Mesenchymal stem cell (in vitro differentiated cells and primary cell): ENCODE results near the gene RPL19. TPM values are rescaled to one million over a fixed set of nuclear protein-coding genes. Genes with fewer than 3 reads are reported as not detected.

Source experiments
- DNase-seq: peaks from one replicate; pipeline ENCODE4 v3.0.0-alpha.2; 2013
- H2AFZ ChIP-seq: one replicate; pipeline ENCODE4 v1.6.1; 2013; ENCODE audit warnings: low read depth, mild to moderate bottlenecking, control low read depth, inconsistent platforms, low read length, moderate library complexity
- H2AK5ac ChIP-seq: 2 replicates; pipeline ENCODE4 v1.6.1; 2013; ENCODE audit warnings: low read length, moderate library complexity, mild to moderate bottlenecking, inconsistent platforms; ENCODE audit not compliant: severe bottlenecking
- H2BK120ac ChIP-seq: one replicate; pipeline ENCODE4 v1.6.1; 2013; ENCODE audit warnings: low read depth, mild to moderate bottlenecking, inconsistent platforms, low read length, moderate library complexity
- H2BK12ac ChIP-seq, 2 experiments: one replicate each; pipeline ENCODE4 v1.6.1; 2013; ENCODE audit warnings: inconsistent platforms in 2 of 2, low read length in 2 of 2, mild to moderate bottlenecking in 2 of 2, moderate library complexity in 2 of 2, control low read depth in 1 of 2
- H2BK15ac ChIP-seq: one replicate; pipeline ENCODE4 v1.6.1; 2013; ENCODE audit warnings: mild to moderate bottlenecking, low read depth, inconsistent platforms; ENCODE audit not compliant: poor library complexity, severe bottlenecking
- H2BK5ac ChIP-seq: 2 replicates; pipeline ENCODE4 v1.6.1; 2013; ENCODE audit warnings: low read depth, mild to moderate bottlenecking, low read length, control low read depth, inconsistent platforms; ENCODE audit not compliant: poor library complexity, severe bottlenecking
- H3K14ac ChIP-seq, 2 experiments: one replicate each; pipeline ENCODE4 v1.6.1; 2013; ENCODE audit warnings: inconsistent platforms in 2 of 2, low read length in 2 of 2, control low read depth in 1 of 2, mild to moderate bottlenecking in 1 of 2, moderate library complexity in 1 of 2
- H3K18ac ChIP-seq, 2 experiments: one replicate each; pipeline ENCODE4 v1.6.1; 2013; ENCODE audit warnings: inconsistent platforms in 2 of 2, low read length in 2 of 2, control low read depth in 1 of 2, low read depth in 1 of 2, mild to moderate bottlenecking in 1 of 2
- H3K23ac ChIP-seq, 2 experiments: one replicate each; pipeline ENCODE4 v1.6.1; 2013; ENCODE audit warnings: inconsistent platforms in 2 of 2, low read length in 2 of 2, mild to moderate bottlenecking in 2 of 2, moderate library complexity in 2 of 2, control low read depth in 1 of 2
- H3K27ac ChIP-seq: 2 replicates; pipeline ENCODE4 v1.5.1; 2013; ENCODE audit warnings: mild to moderate bottlenecking, moderate library complexity, low read length, control low read depth, inconsistent platforms; ENCODE audit not compliant: poor library complexity, severe bottlenecking
- H3K27me3 ChIP-seq, 2 experiments: 2 replicates each; pipeline versions ENCODE4 v1.6.1 to v1.7.0; 2013; ENCODE audit warnings: low read length in 2 of 2, mild to moderate bottlenecking in 2 of 2, moderate library complexity in 2 of 2, control low read depth in 1 of 2, inconsistent platforms in 1 of 2; ENCODE audit not compliant: control insufficient read depth in 1 of 2, insufficient read depth in 1 of 2
- H3K36me3 ChIP-seq, 2 experiments: 2 replicates each; pipeline versions ENCODE4 v1.6.1 to v1.7.0; 2013; ENCODE audit warnings: low read length in 2 of 2, control low read depth in 1 of 2, inconsistent platforms in 1 of 2, low read depth in 1 of 2, mild to moderate bottlenecking in 1 of 2; ENCODE audit not compliant: insufficient read depth in 2 of 2, control insufficient read depth in 1 of 2
- H3K4ac ChIP-seq, 2 experiments: one replicate each; pipeline ENCODE4 v1.6.1; 2013; ENCODE audit warnings: inconsistent platforms in 2 of 2, low read length in 2 of 2, mild to moderate bottlenecking in 2 of 2, moderate library complexity in 2 of 2, control low read depth in 1 of 2, low read depth in 1 of 2
- H3K4me1 ChIP-seq: 2 replicates; pipeline ENCODE4 v1.6.1; 2013; ENCODE audit warnings: low read depth, low read length, control low read depth; ENCODE audit not compliant: control insufficient read depth, insufficient read depth
- H3K4me2 ChIP-seq: 2 replicates; pipeline ENCODE4 v1.6.1; 2013; ENCODE audit warnings: low read length, mild to moderate bottlenecking, inconsistent platforms; ENCODE audit not compliant: poor library complexity, severe bottlenecking
- H3K4me3 ChIP-seq, 2 experiments: 2 replicates each; pipeline versions ENCODE4 v1.5.1 to v1.7.0; 2013; ENCODE audit warnings: low read length in 2 of 2, mild to moderate bottlenecking in 2 of 2, control low read depth in 1 of 2, low read depth in 1 of 2; ENCODE audit not compliant: insufficient read depth in 1 of 2
- H3K79me1 ChIP-seq: replicated peaks from 2 replicates; pipeline ENCODE4 v1.6.1; 2013; ENCODE audit warnings: mild to moderate bottlenecking, control low read depth, low read length, inconsistent platforms; ENCODE audit not compliant: poor library complexity, severe bottlenecking
- H3K9ac ChIP-seq: 2 replicates; pipeline ENCODE4 v1.7.0; 2013; ENCODE audit warnings: mild to moderate bottlenecking, low read length, moderate library complexity
- H3K9me3 ChIP-seq: 2 replicates; pipeline ENCODE4 v1.7.0; 2013; ENCODE audit warnings: mild to moderate bottlenecking, low read length; ENCODE audit not compliant: control insufficient read depth
- H4K8ac ChIP-seq: one replicate; pipeline ENCODE4 v1.6.1; 2013; ENCODE audit warnings: inconsistent platforms, mild to moderate bottlenecking, low read length, moderate library complexity
- H4K91ac ChIP-seq: one replicate; pipeline ENCODE4 v1.6.1; 2013; ENCODE audit warnings: mild to moderate bottlenecking, low read length, inconsistent platforms
- WGBS: methylation state at CpG from one replicate; pipeline ENCODE4 v1.1.7; 2013; ENCODE audit warnings: mixed read lengths; 5-methylcytosine and 5-hydroxymethylcytosine counted together
- polyA plus RNA-seq, 2 experiments: library from polyadenylated mRNA; stranded (reverse); fragments of 200-250 nt; gene quantifications; one replicate each; pipeline ENCODE4 v1.2.3, GENCODE V29; 2013

RPL19 gene
- polyA plus RNA-seq (2013, experiment 1 of 2) = 2,372 TPM
- polyA plus RNA-seq (2013, experiment 2 of 2) = 2,320 TPM

- WGBS = under 1% methylated on average over 49 of the region's 52 CpGs
Measured at GRCh38 chr17:39200070-39200879, at the start of gene RPL19. Gene RPL19 (plus strand): TSS chr17:39200283. CDS start chr17:39200345, 62 bp downstream.

GRCh38 chr17:39150795-39151149 is 49.3 kb upstream of the RPL19 start:
- H2AFZ ChIP-seq = no peak overlapping the region
- WGBS = 71% methylated on average over 1 of the region's 5 CpGs

More at GRCh38 chr17:39200070-39200879, at the start of gene RPL19:
- peak within 1 kb of the TSS; percentile 82 for H2AK5ac ChIP-seq
- peak within 1 kb of the TSS; percentile 76 for H3K4me2 ChIP-seq
- H4K8ac ChIP-seq = peak within 1 kb of the TSS; percentile 90
- H2BK12ac ChIP-seq = no peak within 1 kb of the TSS
- H3K23ac ChIP-seq = peak within 1 kb of the TSS in 1 of 2 experiments; percentile 53
- H3K27ac ChIP-seq = peak within 1 kb of the TSS; percentile 89
- no peaks in the 10 kb centered on the region for H3K27me3 ChIP-seq
- H3K4me1 ChIP-seq = peaks cover 16% of the 10 kb centered on the region
- peak within 1 kb of the TSS; percentile 57 to 87 for H3K4ac ChIP-seq
- H3K36me3 ChIP-seq = peaks cover 34 to 44% of the 10 kb centered on the region in 2 experiments
- H2AFZ ChIP-seq = no peak within 1 kb of the TSS
- H3K18ac ChIP-seq = peak within 1 kb of the TSS; percentile 60 to 67
- H3K79me1 ChIP-seq = peaks cover 12% of the 10 kb centered on the region
- peak within 1 kb of the TSS; percentile 81 to 93 for H3K4me3 ChIP-seq
- DNase-seq = no peak
- no peaks in the 10 kb centered on the region for H3K9me3 ChIP-seq
- peak within 1 kb of the TSS; percentile 70 for H4K91ac ChIP-seq
- peak within 1 kb of the TSS; percentile 69 for H2BK120ac ChIP-seq
- H2BK5ac ChIP-seq = peak within 1 kb of the TSS; percentile 89
- peak within 1 kb of the TSS; percentile 29 to 58 for H3K14ac ChIP-seq
- H3K9ac ChIP-seq = peak within 1 kb of the TSS; percentile 97
- H2BK15ac ChIP-seq = no peak within 1 kb of the TSS

GRCh38 chr17:39151150-39151942 is 48.7 kb upstream of the RPL19 start, which contains the start of gene PLXDC1:
Gene PLXDC1 (minus strand): TSS chr17:39151637. CDS start chr17:39151437, 200 bp downstream.
- Histone ChIP-seq H3K36me3 (no peaks in the 10 kb centered on the region), H3K79me1 (no peaks in the 10 kb centered on the region), H2BK15ac (no peak within 1 kb of the TSS), H4K8ac (peak within 1 kb of the TSS; percentile 88), H2AFZ (no peak within 1 kb of the TSS), H3K4me1 (peaks cover 20% of the 10 kb centered on the region), H2BK120ac (no peak within 1 kb of the TSS), H3K9me3 (no peaks in the 10 kb centered on the region), H3K27me3 (peaks cover 8 to 37% of the 10 kb centered on the region in 2 experiments), H3K27ac (no peak within 1 kb of the TSS), H4K91ac (peak within 1 kb of the TSS; percentile 62), H3K18ac (peak within 1 kb of the TSS; percentile 60 to 63), H3K14ac (peak within 1 kb of the TSS in 1 of 2 experiments; percentile 7), H3K9ac (peak within 1 kb of the TSS; percentile 76), H3K4ac (no peak within 1 kb of the TSS), H2BK12ac (peak within 1 kb of the TSS in 1 of 2 experiments; percentile 90), H3K4me2 (peak within 1 kb of the TSS; percentile 94), H2AK5ac (no peak within 1 kb of the TSS), H3K23ac (no peak within 1 kb of the TSS), H3K4me3 (peak within 1 kb of the TSS; percentile 51 to 91), H2BK5ac (no peak within 1 kb of the TSS)
- 3% methylated on average over 29 of the region's 68 CpGs for WGBS
- DNase-seq = no peak

More at GRCh38 chr17:39150795-39151149, 49.3 kb upstream of the RPL19 start:
- H2BK120ac ChIP-seq = no peak overlapping the region
- no peak overlapping the region for H2BK5ac ChIP-seq
- no peak overlapping the region for H3K18ac ChIP-seq
- no peak overlapping the region for H4K8ac ChIP-seq
- no peak overlapping the region for H2AK5ac ChIP-seq
- no peak overlapping the region for H3K4ac ChIP-seq
- peak overlapping the region; percentile 51 to 83 for H3K4me3 ChIP-seq
- H2BK15ac ChIP-seq = no peak overlapping the region
- H3K14ac ChIP-seq = no peak overlapping the region
- peak overlapping the region; percentile 94 for H3K4me2 ChIP-seq
- no peak for DNase-seq
- no peak overlapping the region for H3K27ac ChIP-seq
- H3K23ac ChIP-seq = no peak overlapping the region
- H3K79me1 ChIP-seq = no peaks in the 10 kb centered on the region
- H4K91ac ChIP-seq = peak overlapping the region; percentile 32
- H3K9ac ChIP-seq = peak overlapping the region; percentile 76
- H3K27me3 ChIP-seq = peaks cover 6 to 36% of the 10 kb centered on the region in 2 experiments
- H3K36me3 ChIP-seq = no peaks in the 10 kb centered on the region
- H3K9me3 ChIP-seq = no peaks in the 10 kb centered on the region
- H2BK12ac ChIP-seq = no peak overlapping the region
- H3K4me1 ChIP-seq = peaks cover 19% of the 10 kb centered on the region
